ENCODE data around the gene PLA2G5.

- TF ChIP-seq, protein P1, sequence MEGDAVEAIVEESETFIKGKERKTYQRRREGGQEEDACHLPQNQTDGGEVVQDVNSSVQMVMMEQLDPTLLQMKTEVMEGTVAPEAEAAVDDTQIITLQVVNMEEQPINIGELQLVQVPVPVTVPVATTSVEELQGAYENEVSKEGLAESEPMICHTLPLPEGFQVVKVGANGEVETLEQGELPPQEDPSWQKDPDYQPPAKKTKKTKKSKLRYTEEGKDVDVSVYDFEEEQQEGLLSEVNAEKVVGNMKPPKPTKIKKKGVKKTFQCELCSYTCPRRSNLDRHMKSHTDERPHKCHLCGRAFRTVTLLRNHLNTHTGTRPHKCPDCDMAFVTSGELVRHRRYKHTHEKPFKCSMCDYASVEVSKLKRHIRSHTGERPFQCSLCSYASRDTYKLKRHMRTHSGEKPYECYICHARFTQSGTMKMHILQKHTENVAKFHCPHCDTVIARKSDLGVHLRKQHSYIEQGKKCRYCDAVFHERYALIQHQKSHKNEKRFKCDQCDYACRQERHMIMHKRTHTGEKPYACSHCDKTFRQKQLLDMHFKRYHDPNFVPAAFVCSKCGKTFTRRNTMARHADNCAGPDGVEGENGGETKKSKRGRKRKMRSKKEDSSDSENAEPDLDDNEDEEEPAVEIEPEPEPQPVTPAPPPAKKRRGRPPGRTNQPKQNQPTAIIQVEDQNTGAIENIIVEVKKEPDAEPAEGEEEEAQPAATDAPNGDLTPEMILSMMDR (IDR thresholded peaks at IDR 0.05; ENCODE audit: low read length), result no peak
- no peak for TF ChIP-seq EZH2 (IDR thresholded peaks at IDR 0.05; ENCODE audit: borderline replicate concordance, low read length)
These were observed 24.0 kb downstream of the PLA2G5 start for GRCh38 chr1:20093940-20094391.

All from OCI-LY1 (cell line).